Measurements from ENCODE around the gene SPO11. TPM values are rescaled to one million over a fixed set of nuclear protein-coding genes. Genes with fewer than 3 reads are reported as not detected.

SPO11 gene
- total and polyA plus RNA-seq, 2 of the 8 experiments (the other 6 are each of a cell fraction or from before 2014, with no cell fraction given), result not detected

DNA sequence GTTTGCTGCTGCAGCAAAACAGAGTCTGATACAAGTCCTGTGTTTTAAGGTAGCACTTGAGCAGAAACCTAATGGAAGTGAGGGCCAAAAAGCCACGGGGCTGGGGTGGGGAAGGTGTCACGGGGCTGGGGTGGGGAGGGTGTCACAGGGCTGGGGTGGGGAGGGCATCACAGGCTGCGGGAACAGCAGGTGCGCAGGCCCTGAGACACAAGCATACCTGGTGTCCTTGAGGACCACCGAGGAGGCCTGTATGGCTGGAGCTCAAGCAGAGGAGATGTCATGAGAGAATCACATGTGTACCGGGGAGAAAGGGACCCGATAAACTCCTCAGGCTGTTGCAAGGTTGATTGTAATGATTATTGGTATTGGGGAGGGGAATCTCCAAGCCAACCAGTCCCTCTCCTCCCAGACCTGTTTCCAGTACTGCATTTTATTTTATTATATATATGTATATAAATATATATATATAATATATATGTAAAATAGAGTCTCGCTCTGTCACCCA, 13.6 kb upstream of the SPO11 start (continued):
- TF ChIP-seq CHD7 (IDR thresholded peaks at IDR 0.05; ENCODE audit: insufficient replicate concordance, low read length) (no peak), SIX5 (IDR thresholded peaks at IDR 0.05; ENCODE audit: low read depth, low read length) (no peak), JUN (IDR thresholded peaks at IDR 0.05; ENCODE audit: low read depth, low read length) (no peak), YY1 (IDR thresholded peaks at IDR 0.05; ENCODE audit: low read depth, low read length) (no peak)

Measured in H1 (cell line).